ENCODE data around the gene LRRC28. TPM values are rescaled to one million over a fixed set of nuclear protein-coding genes. Genes with fewer than 3 reads are reported as not detected.

Gene LRRC28
- total RNA-seq, 1 donor from 2014 or later, result 28.8 TPM

- H3K4me3 Mint-ChIP-seq, result no peak overlapping the region
- TF ChIP-seq, protein P1, sequence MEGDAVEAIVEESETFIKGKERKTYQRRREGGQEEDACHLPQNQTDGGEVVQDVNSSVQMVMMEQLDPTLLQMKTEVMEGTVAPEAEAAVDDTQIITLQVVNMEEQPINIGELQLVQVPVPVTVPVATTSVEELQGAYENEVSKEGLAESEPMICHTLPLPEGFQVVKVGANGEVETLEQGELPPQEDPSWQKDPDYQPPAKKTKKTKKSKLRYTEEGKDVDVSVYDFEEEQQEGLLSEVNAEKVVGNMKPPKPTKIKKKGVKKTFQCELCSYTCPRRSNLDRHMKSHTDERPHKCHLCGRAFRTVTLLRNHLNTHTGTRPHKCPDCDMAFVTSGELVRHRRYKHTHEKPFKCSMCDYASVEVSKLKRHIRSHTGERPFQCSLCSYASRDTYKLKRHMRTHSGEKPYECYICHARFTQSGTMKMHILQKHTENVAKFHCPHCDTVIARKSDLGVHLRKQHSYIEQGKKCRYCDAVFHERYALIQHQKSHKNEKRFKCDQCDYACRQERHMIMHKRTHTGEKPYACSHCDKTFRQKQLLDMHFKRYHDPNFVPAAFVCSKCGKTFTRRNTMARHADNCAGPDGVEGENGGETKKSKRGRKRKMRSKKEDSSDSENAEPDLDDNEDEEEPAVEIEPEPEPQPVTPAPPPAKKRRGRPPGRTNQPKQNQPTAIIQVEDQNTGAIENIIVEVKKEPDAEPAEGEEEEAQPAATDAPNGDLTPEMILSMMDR (conservative IDR thresholded peaks at IDR 0.05), result no peak
- H3K36me3 Mint-ChIP-seq (ENCODE audit: low read depth), result peaks cover 31% of the 10 kb centered on the region
- no peaks in the 10 kb centered on the region for H3K27me3 Mint-ChIP-seq (ENCODE audit: low read depth)
- no peak for DNase-seq (ENCODE audit: low read depth, low spot score)
- peaks cover 2% of the 10 kb centered on the region for H3K9me3 Mint-ChIP-seq
- H3K4me1 Mint-ChIP-seq, result no peaks in the 10 kb centered on the region
- no peak overlapping the region for H3K27ac Mint-ChIP-seq (ENCODE audit: unreplicated experiment)
Observed at GRCh38 chr15:99385005-99385669, 133.9 kb downstream of the LRRC28 start.

- Mint-ChIP-seq H3K4me3 (no peak overlapping the region), H3K9me3 (peaks cover 2% of the 10 kb centered on the region), H3K27ac (ENCODE audit: unreplicated experiment) (no peak overlapping the region)
Observed at GRCh38 chr15:99385865-99386264, 134.6 kb downstream of the LRRC28 start.

GRCh38 chr15:99386391-99386790 is 135.1 kb downstream of the LRRC28 start:
- Mint-ChIP-seq H3K4me1 (no peaks in the 10 kb centered on the region), H3K9me3 (peaks cover 2% of the 10 kb centered on the region), H3K36me3 (ENCODE audit: low read depth) (peaks cover 22% of the 10 kb centered on the region), H3K27me3 (ENCODE audit: low read depth) (no peaks in the 10 kb centered on the region), H3K27ac (ENCODE audit: unreplicated experiment) (no peak overlapping the region), H3K4me3 (no peak overlapping the region)
- TF ChIP-seq, protein P1 (conservative IDR thresholded peaks at IDR 0.05), result no peak
- no peak for DNase-seq (ENCODE audit: low read depth, low spot score)

More at GRCh38 chr15:99385865-99386264, 134.6 kb downstream of the LRRC28 start:
- no peak for DNase-seq (ENCODE audit: low read depth, low spot score)
- Mint-ChIP-seq H3K4me1 (no peaks in the 10 kb centered on the region), H3K27me3 (ENCODE audit: low read depth) (no peaks in the 10 kb centered on the region), H3K36me3 (ENCODE audit: low read depth) (peaks cover 26% of the 10 kb centered on the region)
- TF ChIP-seq, protein P1 (conservative IDR thresholded peaks at IDR 0.05), result no peak

- TF ChIP-seq, protein P1 (conservative IDR thresholded peaks at IDR 0.05), result no peak
- no peak overlapping the region for H3K4me3 Mint-ChIP-seq
- peaks cover 8% of the 10 kb centered on the region for H3K9me3 Mint-ChIP-seq
- H3K4me1 Mint-ChIP-seq, result no peaks in the 10 kb centered on the region
- no peak for DNase-seq (ENCODE audit: low read depth, low spot score)
- no peak overlapping the region for H3K27ac Mint-ChIP-seq (ENCODE audit: unreplicated experiment)
- H3K36me3 Mint-ChIP-seq (ENCODE audit: low read depth), result peaks cover 23% of the 10 kb centered on the region
- H3K27me3 Mint-ChIP-seq (ENCODE audit: low read depth), result no peaks in the 10 kb centered on the region
Observed at GRCh38 chr15:99387421-99388168, 136.3 kb downstream of the LRRC28 start.

DNA sequence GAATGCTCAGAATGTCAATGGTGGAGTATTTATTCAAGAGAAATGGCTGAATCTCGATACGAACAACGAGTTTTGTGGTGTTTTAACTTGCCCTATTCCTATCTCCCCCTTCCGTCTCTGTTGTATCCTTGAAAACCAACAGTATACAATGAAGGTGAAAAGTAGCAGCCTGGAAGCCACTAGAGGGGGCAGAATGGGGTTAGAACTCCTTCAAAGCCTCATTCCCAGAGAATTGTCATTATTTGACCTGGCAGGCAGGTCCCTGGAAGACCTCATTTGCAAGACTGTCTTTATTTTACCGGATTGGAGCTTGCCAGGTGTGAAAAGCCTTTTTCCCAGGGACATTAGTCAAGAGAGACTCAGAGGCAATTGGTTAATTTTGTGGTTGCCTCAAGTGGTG is 139.4 kb downstream of the LRRC28 start:
- H3K4me1 Mint-ChIP-seq, result no peaks in the 10 kb centered on the region
- DNase-seq (ENCODE audit: low read depth, low spot score), result no peak
- TF ChIP-seq, protein P1 (conservative IDR thresholded peaks at IDR 0.05), result no peak
- H3K9me3 Mint-ChIP-seq, result peaks cover 17% of the 10 kb centered on the region
- no peaks in the 10 kb centered on the region for H3K27me3 Mint-ChIP-seq (ENCODE audit: low read depth)
- H3K36me3 Mint-ChIP-seq (ENCODE audit: low read depth), result peaks cover 22% of the 10 kb centered on the region
- H3K27ac Mint-ChIP-seq (ENCODE audit: unreplicated experiment), result no peak overlapping the region
- no peak overlapping the region for H3K4me3 Mint-ChIP-seq
